ENCODE results near the gene FAM13A.
"Not testable (repeated sequence)": the region's sequence is repeated elsewhere in the genome, so short reads cannot be mapped to it uniquely, and the experiment has no call there.

Gene FAM13A

GRCh38 chr4:88933414-88934160, 123.4 kb downstream of the FAM13A start:
- TF ChIP-seq CTCF (IDR thresholded peaks at IDR 0.05; ENCODE audit: control extremely low read depth, extremely low read depth, low read depth, missing control alignments) = no peak
- POLR2A ChIA-PET = no interaction called here
- DNase-seq (ENCODE audit: extremely low spot score) = no peak
- CTCF ChIA-PET = no interaction called here

- no peak for DNase-seq (ENCODE audit: extremely low spot score)
- no peak for TF ChIP-seq CTCF (IDR thresholded peaks at IDR 0.05; ENCODE audit: control extremely low read depth, extremely low read depth, low read depth, missing control alignments)
- ChIA-PET POLR2A (no interaction called here), CTCF (no interaction called here)
These were observed 128.1 kb downstream of the FAM13A start for GRCh38 chr4:88928852-88929251.

- DNase-seq (ENCODE audit: extremely low spot score) = no peak
- ChIA-PET POLR2A (no interaction called here), CTCF (no interaction called here)
- TF ChIP-seq CTCF (IDR thresholded peaks at IDR 0.05; ENCODE audit: control extremely low read depth, extremely low read depth, low read depth, missing control alignments) = no peak
These were observed 129.6 kb downstream of the FAM13A start for GRCh38 chr4:88927420-88927819.

- no peak for TF ChIP-seq CTCF (IDR thresholded peaks at IDR 0.05; ENCODE audit: control extremely low read depth, extremely low read depth, low read depth, missing control alignments)
- CTCF ChIA-PET = interaction anchor here (0.6 kb wide), 1 partner anchor 12 kb away, joined by 3 read pairs; no protein-coding TSS in a partner anchor
- DNase-seq (ENCODE audit: extremely low spot score) = no peak
- POLR2A ChIA-PET = no interaction called here
These were observed 137.9 kb downstream of the FAM13A start for GRCh38 chr4:88919056-88919455.

- CTCF ChIA-PET = interaction anchor here (1.6 kb wide), 1 partner anchor 10 kb away, joined by 5 read pairs; no protein-coding TSS in a partner anchor
- DNase-seq (ENCODE audit: extremely low spot score); POLR2A ChIA-PET: not testable (repeated sequence)
These were observed 143.8 kb downstream of the FAM13A start for GRCh38 chr4:88913181-88913580.

GRCh38 chr4:88911246-88912212, 145.5 kb downstream of the FAM13A start:
- no peak for TF ChIP-seq CTCF (IDR thresholded peaks at IDR 0.05; ENCODE audit: control extremely low read depth, extremely low read depth, low read depth, missing control alignments)
- POLR2A ChIA-PET = no interaction called here
- no peak for DNase-seq (ENCODE audit: extremely low spot score)
- CTCF ChIA-PET = no interaction called here

GRCh38 chr4:88910101-88910500, 146.9 kb downstream of the FAM13A start:
- no peak for TF ChIP-seq CTCF (IDR thresholded peaks at IDR 0.05; ENCODE audit: control extremely low read depth, extremely low read depth, low read depth, missing control alignments)
- no peak for DNase-seq (ENCODE audit: extremely low spot score)
- ChIA-PET POLR2A (no interaction called here), CTCF (no interaction called here)

Data from GM10248 (cell line).